Activated T-cell treated with anti-CD3 and anti-CD28 coated beads, Interleukin-2, amount 50 U/mL, for 72 hours (primary cell): ENCODE data around the gene COX6A1. TPM values are rescaled to one million over a fixed set of nuclear protein-coding genes. Genes with fewer than 3 reads are reported as not detected.
"Not testable (repeated sequence)": the region's sequence is repeated elsewhere in the genome, so short reads cannot be mapped to it uniquely, and the experiment has no call there.

Experiments used
- ATAC-seq, 2 donors: fragments of 150-1000 bp; cut with Tn5 transposase; replicated peaks in 1 of 2; 2 replicates each; pipeline ENCODE4 v1.10.0; 2021; ENCODE audit warnings: moderate library complexity in 2 of 2, mild to moderate bottlenecking in 1 of 2
- DNase-seq, 2 donors: peaks; one replicate each; pipeline ENCODE4 v3.0.0; 2021 to 2022; ENCODE audit warnings: mixed read lengths in 1 of 2
- H3K27ac Mint-ChIP-seq: one replicate; pipeline ENCODE4 v1.8.0; 2022; ENCODE audit warnings: mild to moderate bottlenecking, moderate library complexity, mixed read lengths
- H3K27me3 Mint-ChIP-seq: one replicate; pipeline ENCODE4 v1.8.0; 2022; ENCODE audit warnings: low read depth, mixed read lengths
- H3K36me3 Mint-ChIP-seq, 2 donors: one replicate each; pipeline ENCODE4 v1.8.0; 2022; ENCODE audit warnings: mixed read lengths in 2 of 2, mild to moderate bottlenecking in 1 of 2; ENCODE audit not compliant: insufficient read depth in 2 of 2
- H3K4me1 Mint-ChIP-seq: one replicate; pipeline ENCODE4 v1.8.0; 2022; ENCODE audit warnings: low read depth, mixed read lengths
- H3K4me3 Mint-ChIP-seq, 2 donors: one replicate each; pipeline ENCODE4 v1.8.0; 2022; ENCODE audit warnings: mild to moderate bottlenecking in 2 of 2, mixed read lengths in 2 of 2, moderate library complexity in 2 of 2
- H3K9me3 Mint-ChIP-seq, 2 donors: one replicate each; pipeline ENCODE4 v1.8.0; 2022; ENCODE audit warnings: mixed read lengths in 2 of 2
- total RNA-seq, 2 donors: library from RNA; stranded (reverse); gene quantifications; one replicate each; pipeline ENCODE4 v1.2.3, GENCODE V29; 2022

Gene COX6A1
- total RNA-seq, 2 donors from 2014 or later: 282 to 295 TPM

GRCh38 chr12:120439646-120440247 lies 1.8 kb downstream of the COX6A1 start:
- peak overlapping the region; percentile 61 to 72 for H3K4me3 Mint-ChIP-seq
- H3K36me3 Mint-ChIP-seq: peaks cover 2 to 11% of the 10 kb centered on the region in 2 donors
- peak; percentile 49 to 55 for ATAC-seq
- no peaks in the 10 kb centered on the region for H3K27me3 Mint-ChIP-seq
- no peak overlapping the region for H3K27ac Mint-ChIP-seq
- peak; percentile 75 to 79 for DNase-seq
- H3K4me1 Mint-ChIP-seq: peaks cover 46% of the 10 kb centered on the region
- H3K9me3 Mint-ChIP-seq: no peaks in the 10 kb centered on the region

DNA sequence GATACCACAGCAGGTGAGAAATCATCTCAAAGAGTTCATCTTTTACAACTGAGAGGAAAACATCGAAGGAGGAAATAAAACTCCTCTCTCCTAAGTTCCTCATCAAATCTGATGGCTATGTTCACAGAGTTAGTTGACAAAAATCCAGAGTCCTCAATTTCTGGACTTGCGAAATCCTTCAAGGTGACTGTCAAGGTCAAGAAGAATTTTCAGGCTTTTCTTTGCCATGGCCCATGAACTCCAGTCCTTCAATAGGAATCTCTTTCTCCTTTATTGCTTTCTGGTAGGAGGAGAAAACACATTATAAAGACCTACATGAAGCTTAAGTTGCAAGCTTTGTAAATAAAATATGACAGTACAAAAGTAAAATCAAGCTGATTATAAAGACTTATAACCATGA lies 6.8 kb downstream of the COX6A1 start:
- no peak for DNase-seq
- no peaks in the 10 kb centered on the region for H3K9me3 Mint-ChIP-seq
- H3K36me3 Mint-ChIP-seq: peaks cover 7 to 23% of the 10 kb centered on the region in 2 donors
- H3K4me3 Mint-ChIP-seq: peak overlapping the region; percentile 93
- no peak for ATAC-seq
- H3K27me3 Mint-ChIP-seq: no peaks in the 10 kb centered on the region
- peak overlapping the region; percentile 84 for H3K27ac Mint-ChIP-seq
- H3K4me1 Mint-ChIP-seq: peaks cover 59% of the 10 kb centered on the region

DNA sequence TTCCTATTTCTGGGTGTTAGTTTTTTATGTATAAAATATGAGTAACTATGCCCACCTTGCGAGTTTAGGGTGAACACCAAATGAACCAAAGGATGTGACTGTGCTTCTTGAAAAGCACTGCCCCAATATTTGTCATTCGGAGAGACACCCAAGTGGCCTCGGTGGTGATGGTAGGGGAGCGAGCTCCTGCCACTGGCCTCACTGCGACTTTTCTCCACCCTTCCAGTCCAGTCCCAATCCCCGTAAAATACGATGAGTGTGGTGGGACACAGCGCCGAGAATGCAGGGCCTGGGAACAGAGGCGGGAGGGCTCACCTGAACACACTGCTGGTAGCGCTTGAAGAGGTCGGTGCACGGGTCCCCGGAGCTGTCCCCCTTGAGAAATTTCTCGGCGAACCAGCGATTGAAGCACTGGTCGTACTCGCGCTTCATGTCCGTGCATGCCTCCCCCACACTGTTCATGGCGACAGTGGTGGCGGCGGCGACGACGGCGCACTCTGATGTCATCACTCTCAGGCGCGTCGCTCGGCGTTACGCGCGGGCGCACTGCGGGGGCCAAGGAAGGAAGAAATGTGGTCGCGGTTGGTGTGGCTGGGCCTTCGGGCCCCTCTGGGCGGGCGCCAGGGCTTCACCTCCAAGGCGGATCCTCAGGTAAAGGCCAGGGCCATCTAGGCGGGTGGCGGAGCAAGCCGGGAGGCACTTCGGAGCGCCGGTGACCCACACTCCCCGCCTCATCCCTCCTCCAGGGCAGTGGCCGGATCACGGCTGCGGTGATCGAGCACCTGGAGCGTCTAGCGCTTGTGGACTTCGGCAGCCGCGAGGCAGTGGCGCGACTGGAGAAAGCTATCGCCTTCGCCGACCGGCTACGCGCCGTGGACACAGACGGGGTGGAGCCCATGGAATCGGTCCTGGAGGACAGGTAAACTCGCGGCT lies 8.3 kb downstream of the COX6A1 start, which contains the start of the genes GATC and TRIAP1:
Gene GATC (plus strand): TSS at position 534 of the 933 bp plus-strand sequence. CDS start 37 bp downstream, at position 571.
Gene TRIAP1 (minus strand): TSS at position 474 of the 933 bp plus-strand sequence. CDS start 12 bp downstream, at position 462.
- Mint-ChIP-seq H3K27me3 (no peaks in the 10 kb centered on the region), H3K4me3 (peak within 1 kb of the TSS; percentile 93), H3K9me3 (no peaks in the 10 kb centered on the region), H3K4me1 (peaks cover 49% of the 10 kb centered on the region), H3K27ac (peak within 1 kb of the TSS; percentile 96), H3K36me3 (peaks cover 7 to 20% of the 10 kb centered on the region in 2 donors)
- peak; percentile 96 to 97 for ATAC-seq
- DNase-seq: peak; percentile 91 to 92

DNA sequence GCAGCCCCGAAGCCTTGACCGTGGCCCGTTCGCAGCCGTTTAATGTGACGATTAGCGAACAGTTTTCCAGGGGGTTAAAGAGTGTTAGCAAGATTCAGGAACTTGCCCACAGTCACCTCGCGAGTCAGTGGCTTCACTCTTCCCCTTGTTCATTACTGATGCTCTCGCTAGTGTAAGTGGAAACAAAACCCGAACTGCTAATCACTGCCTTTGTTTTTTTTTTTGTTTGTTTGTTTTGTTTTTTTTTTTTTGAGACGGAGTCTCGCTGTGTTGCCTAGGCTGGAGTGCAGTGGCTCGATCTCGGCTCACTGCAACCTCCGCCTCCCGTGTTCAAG lies 8.9 kb downstream of the COX6A1 start:
- DNase-seq, H3K9me3 Mint-ChIP-seq, ATAC-seq, H3K27me3 Mint-ChIP-seq: not testable (repeated sequence)
- Mint-ChIP-seq H3K4me1 (peaks cover 45% of the 10 kb centered on the region), H3K4me3 (peak overlapping the region; percentile 93), H3K36me3 (peaks cover 7 to 20% of the 10 kb centered on the region in 2 donors), H3K27ac (peak overlapping the region; percentile 72)

DNA sequence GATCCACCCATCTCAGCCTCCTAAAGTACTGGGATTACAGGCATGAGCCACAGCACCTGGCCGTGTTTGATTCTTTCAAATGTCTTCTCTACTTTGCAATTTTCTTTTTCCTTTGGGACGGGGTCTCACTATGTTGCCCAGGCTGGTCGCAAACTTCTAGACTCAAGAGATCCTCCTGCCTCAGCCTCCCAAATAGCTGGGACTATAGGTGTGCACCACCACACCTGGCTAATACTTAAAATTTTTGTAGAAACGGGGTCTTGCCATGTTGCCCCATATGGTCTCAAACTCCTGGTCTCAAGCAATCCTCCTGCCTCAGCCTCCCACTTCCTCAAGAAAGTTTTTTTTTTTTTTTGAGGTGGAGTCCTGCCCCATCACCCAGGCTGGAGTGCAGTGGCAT lies 10.1 kb downstream of the COX6A1 start:
- H3K27me3 Mint-ChIP-seq: no peaks in the 10 kb centered on the region
- H3K36me3 Mint-ChIP-seq: peaks cover 7 to 17% of the 10 kb centered on the region in 2 donors
- H3K9me3 Mint-ChIP-seq: no peaks in the 10 kb centered on the region
- H3K27ac Mint-ChIP-seq: peak overlapping the region; percentile 72
- DNase-seq (no peak), ATAC-seq (no peak)
- peaks cover 45% of the 10 kb centered on the region for H3K4me1 Mint-ChIP-seq
- H3K4me3 Mint-ChIP-seq: peak overlapping the region; percentile 93

DNA sequence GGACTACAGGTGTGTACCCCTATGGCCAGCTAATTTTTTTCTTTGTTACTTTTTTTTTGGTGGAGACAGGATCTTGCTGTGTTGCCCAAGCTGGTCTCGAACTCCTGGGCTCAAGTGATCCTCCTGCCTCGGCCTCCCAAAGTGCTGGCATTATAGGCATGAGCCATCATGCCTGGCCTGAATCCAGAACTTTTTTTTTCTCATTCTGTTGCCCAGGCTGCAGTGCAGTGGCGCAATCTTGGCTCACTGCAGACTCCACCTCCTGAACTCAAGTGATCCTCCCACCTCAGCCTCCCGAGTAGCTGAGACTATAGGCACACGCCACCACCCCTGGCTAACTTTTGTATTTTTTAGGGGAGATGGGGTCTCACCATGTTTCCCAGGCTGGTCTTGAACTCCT lies 14.6 kb downstream of the COX6A1 start:
- not testable (repeated sequence) for H3K4me3 Mint-ChIP-seq, H3K9me3 Mint-ChIP-seq, H3K27me3 Mint-ChIP-seq, ATAC-seq, DNase-seq
- H3K4me1 Mint-ChIP-seq: peaks cover 16% of the 10 kb centered on the region
- peaks cover 4 to 11% of the 10 kb centered on the region in 2 donors for H3K36me3 Mint-ChIP-seq
- H3K27ac Mint-ChIP-seq: peak overlapping the region; percentile 77

DNA sequence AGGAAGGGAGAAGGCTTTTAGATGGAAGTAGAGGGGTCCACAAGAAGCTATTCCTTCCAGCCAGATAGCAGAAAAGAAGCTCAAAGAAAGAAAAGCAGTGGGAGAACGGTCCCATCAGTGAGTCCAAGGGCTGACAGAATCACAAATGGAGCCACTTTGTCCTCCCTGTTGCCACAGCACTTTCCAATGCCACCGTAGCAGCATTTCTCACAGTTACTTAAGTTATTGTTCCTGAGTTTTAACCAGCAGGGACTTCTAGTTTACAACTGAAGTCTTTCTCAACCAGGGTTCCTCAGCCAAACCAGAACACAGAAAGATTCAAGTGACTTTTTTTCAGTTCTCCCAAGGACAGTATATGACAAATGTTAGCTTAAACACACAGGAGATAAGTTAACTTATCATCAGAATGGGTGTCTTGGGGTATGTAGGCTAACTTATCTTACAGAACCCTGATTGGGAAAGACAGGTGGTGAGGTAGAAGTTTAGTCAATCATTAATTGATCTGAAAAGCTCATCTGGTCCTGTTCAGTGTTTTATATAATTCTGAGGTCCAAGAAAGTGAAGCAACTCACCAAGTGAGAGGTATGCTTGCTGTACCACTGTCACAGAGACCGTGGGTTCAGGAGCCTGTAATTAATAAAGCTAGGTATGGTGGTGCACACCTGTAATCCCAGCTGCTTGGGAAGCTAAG lies 15.3 kb downstream of the COX6A1 start:
- H3K27me3 Mint-ChIP-seq: no peaks in the 10 kb centered on the region
- no peak overlapping the region for H3K4me3 Mint-ChIP-seq
- peak overlapping the region; percentile 77 for H3K27ac Mint-ChIP-seq
- no peaks in the 10 kb centered on the region for H3K9me3 Mint-ChIP-seq
- no peak for ATAC-seq
- DNase-seq: no peak
- peaks cover 4 to 10% of the 10 kb centered on the region in 2 donors for H3K36me3 Mint-ChIP-seq
- peaks cover 9% of the 10 kb centered on the region for H3K4me1 Mint-ChIP-seq

DNA sequence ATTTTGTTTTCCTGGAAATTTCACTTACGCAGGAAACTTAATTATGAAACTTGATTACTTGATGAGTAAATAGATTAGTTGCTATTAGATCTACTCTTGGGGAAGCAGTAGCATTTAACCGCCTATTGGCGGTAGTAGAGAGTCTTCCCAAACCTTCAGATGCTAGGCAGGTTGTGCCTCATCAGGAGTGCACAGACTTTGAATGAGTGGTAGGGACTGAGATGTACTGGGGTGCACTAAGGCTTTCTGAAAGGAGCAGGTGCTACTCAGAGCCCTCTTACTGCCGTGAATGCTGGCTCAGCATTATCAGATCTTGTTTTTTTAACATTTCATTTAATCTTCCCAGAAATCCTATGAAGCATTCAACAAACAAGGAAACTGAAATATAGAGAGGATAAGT lies 16.1 kb downstream of the COX6A1 start:
- no peak for DNase-seq
- Mint-ChIP-seq H3K9me3 (no peaks in the 10 kb centered on the region), H3K4me1 (peaks cover 5% of the 10 kb centered on the region)

DNA sequence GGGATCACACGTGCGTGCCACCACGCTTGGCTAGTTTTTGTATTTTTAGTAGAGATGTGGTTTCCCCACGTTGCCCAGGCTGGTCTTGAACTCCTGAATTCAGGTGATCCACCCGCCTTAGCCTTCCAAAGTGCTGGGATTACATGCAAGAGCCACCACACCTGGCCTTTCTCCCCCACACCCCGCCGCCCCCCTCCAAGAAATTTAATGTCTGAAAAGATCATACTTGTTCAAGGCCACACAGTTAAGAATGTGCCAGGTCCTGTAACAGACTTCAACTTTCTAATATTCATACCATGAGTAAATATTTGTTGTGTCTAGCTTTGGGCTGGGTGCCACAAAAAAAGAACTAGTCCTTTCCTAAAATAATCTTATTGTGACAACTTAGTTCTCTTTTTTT lies 17.4 kb downstream of the COX6A1 start:
- no peak overlapping the region for H3K27ac Mint-ChIP-seq

More for the DNA sequence above, 16.1 kb downstream of the COX6A1 start:
- Mint-ChIP-seq H3K27ac (peak overlapping the region; percentile 77), H3K36me3 (peaks cover 4 to 8% of the 10 kb centered on the region in 2 donors), H3K27me3 (no peaks in the 10 kb centered on the region), H3K4me3 (no peak overlapping the region)
- peak; percentile 81 to 82 for ATAC-seq

DNA sequence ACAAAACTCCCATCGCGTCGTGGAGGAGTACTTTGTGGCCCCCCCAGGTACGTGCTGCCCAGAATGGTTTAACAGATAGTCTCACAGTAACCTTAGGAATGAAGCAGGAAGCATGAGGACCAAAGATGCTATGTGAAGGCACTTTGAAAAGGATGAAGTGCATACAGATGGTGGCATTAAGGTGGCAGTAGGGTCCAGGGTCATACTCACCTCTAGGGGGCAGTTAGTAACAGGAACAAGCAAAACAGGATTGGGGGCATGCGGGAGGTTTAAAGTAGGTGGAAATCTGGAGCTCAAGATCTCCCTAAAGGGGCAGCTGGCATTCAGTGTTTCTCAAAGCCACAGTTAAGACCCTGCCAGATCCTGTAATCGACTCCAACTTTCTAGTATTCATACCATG lies 19.2 kb downstream of the COX6A1 start:
- H3K4me1 Mint-ChIP-seq: no peaks in the 10 kb centered on the region
- no peak overlapping the region for H3K4me3 Mint-ChIP-seq
- DNase-seq: no peak
- ATAC-seq: peak in 1 of 2 donors; percentile 35
- no peaks in the 10 kb centered on the region for H3K27me3 Mint-ChIP-seq
- no peaks in the 10 kb centered on the region for H3K9me3 Mint-ChIP-seq
- no peak overlapping the region for H3K27ac Mint-ChIP-seq
- peaks cover 7 to 14% of the 10 kb centered on the region in 2 donors for H3K36me3 Mint-ChIP-seq

More for the DNA sequence above, 17.4 kb downstream of the COX6A1 start:
- Mint-ChIP-seq H3K36me3 (peaks cover 7 to 11% of the 10 kb centered on the region in 2 donors), H3K4me3 (no peak overlapping the region), H3K27me3 (no peaks in the 10 kb centered on the region), H3K9me3 (no peaks in the 10 kb centered on the region), H3K4me1 (no peaks in the 10 kb centered on the region)
- DNase-seq (no peak), ATAC-seq (no peak)

GRCh38 chr12:120460157-120460556 lies 22.2 kb downstream of the COX6A1 start:
- Mint-ChIP-seq H3K27ac (peak overlapping the region; percentile 8), H3K36me3 (peaks cover 10 to 21% of the 10 kb centered on the region in 2 donors)

GRCh38 chr12:120462099-120462640 lies 24.3 kb downstream of the COX6A1 start:
- H3K9me3 Mint-ChIP-seq: no peaks in the 10 kb centered on the region
- ATAC-seq (no peak), DNase-seq (no peak)
- H3K4me1 Mint-ChIP-seq: peaks cover 23% of the 10 kb centered on the region
- peak overlapping the region; percentile 19 for H3K27ac Mint-ChIP-seq
- peaks cover 10 to 24% of the 10 kb centered on the region in 2 donors for H3K36me3 Mint-ChIP-seq
- no peak overlapping the region for H3K4me3 Mint-ChIP-seq
- H3K27me3 Mint-ChIP-seq: no peaks in the 10 kb centered on the region

More at GRCh38 chr12:120460157-120460556, 22.2 kb downstream of the COX6A1 start:
- no peaks in the 10 kb centered on the region for H3K9me3 Mint-ChIP-seq
- DNase-seq (no peak), ATAC-seq (no peak)
- no peaks in the 10 kb centered on the region for H3K27me3 Mint-ChIP-seq
- no peak overlapping the region for H3K4me3 Mint-ChIP-seq
- H3K4me1 Mint-ChIP-seq: peaks cover 4% of the 10 kb centered on the region
